ENCODE results near the gene IVNS1ABP. TPM values are rescaled to one million over a fixed set of nuclear protein-coding genes. Genes with fewer than 3 reads are reported as not detected.

Gene IVNS1ABP
- total and polyA plus RNA-seq, 2 of the 13 experiments (the other 11 are each of a cell fraction or from before 2014, with no cell fraction given), result 49.1 to 51.7 TPM

DNA sequence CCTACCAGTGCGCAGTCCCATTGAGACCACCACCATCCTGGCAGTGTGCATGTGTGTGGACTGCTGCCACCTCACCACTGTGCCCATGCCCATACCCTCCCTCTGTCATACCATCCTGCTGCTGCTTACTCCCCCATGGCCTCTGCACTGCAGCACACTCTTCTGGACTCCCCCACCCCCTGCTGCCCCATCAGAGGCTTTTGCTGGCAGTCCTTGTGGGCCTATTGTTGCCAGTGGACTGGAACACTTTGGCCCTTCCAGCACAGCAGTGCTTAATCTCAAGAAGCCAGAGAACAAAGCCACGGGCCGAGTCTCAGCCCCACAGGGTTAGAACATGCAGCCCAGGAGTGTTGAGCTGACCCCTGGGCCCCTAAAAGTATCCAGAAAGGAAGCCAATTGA, 41.9 kb upstream of the IVNS1ABP start (continued):
- TF ChIP-seq ZNF674 (CRISPR knock-in tag; IDR thresholded peaks at IDR 0.05; ENCODE audit: low read depth) (no peak), ZNF530 (CRISPR knock-in tag; IDR thresholded peaks at IDR 0.05; ENCODE audit: low read depth) (no peak), ZNF816 (CRISPR knock-in tag; IDR thresholded peaks at IDR 0.05; ENCODE audit: borderline replicate concordance) (no peak), SOX6 (IDR thresholded peaks at IDR 0.05) (no peak), SOX6 (CRISPR knock-in tag; IDR thresholded peaks at IDR 0.05) (no peak), NFIC (IDR thresholded peaks at IDR 0.05; ENCODE audit: low read length) (no peak), PHF20 (CRISPR knock-in tag; IDR thresholded peaks at IDR 0.05) (no peak)
- TF ChIP-seq, protein P1, sequence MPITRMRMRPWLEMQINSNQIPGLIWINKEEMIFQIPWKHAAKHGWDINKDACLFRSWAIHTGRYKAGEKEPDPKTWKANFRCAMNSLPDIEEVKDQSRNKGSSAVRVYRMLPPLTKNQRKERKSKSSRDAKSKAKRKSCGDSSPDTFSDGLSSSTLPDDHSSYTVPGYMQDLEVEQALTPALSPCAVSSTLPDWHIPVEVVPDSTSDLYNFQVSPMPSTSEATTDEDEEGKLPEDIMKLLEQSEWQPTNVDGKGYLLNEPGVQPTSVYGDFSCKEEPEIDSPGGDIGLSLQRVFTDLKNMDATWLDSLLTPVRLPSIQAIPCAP (CRISPR knock-in tag; IDR thresholded peaks at IDR 0.05; ENCODE audit: low read depth), result no peak
- TF ChIP-seq, protein P2, sequence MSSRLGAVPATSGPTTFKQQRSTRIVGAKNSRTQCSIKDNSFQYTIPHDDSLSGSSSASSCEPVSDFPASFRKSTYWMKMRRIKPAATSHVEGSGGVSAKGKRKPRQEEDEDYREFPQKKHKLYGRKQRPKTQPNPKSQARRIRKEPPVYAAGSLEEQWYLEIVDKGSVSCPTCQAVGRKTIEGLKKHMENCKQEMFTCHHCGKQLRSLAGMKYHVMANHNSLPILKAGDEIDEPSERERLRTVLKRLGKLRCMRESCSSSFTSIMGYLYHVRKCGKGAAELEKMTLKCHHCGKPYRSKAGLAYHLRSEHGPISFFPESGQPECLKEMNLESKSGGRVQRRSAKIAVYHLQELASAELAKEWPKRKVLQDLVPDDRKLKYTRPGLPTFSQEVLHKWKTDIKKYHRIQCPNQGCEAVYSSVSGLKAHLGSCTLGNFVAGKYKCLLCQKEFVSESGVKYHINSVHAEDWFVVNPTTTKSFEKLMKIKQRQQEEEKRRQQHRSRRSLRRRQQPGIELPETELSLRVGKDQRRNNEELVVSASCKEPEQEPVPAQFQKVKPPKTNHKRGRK (CRISPR knock-in tag; IDR thresholded peaks at IDR 0.05), result no peak

GRCh38 chr1:185355947-185356346, 38.9 kb upstream of the IVNS1ABP start:
- DNase-seq (ENCODE audit: low spot score), result no peak
- in situ Hi-C loops (cut with HindIII; ENCODE audit: extremely low pct_ligation_motif_present, low pct_unique_long_range_greater_than_20kb), result no loop called here
- no peak for ATAC-seq
- Histone ChIP-seq H3K4me3 (replicated peaks in 1 of 3; ENCODE audit: insufficient read depth in 1 of 3, low read depth in 2 of 3, low read length in 3 of 3) (no peak overlapping the region), H4K20me1 (ENCODE audit: insufficient read depth, low read length) (no peaks in the 10 kb centered on the region), H2AFZ (ENCODE audit: low read length) (no peak overlapping the region), H3K79me2 (ENCODE audit: insufficient read depth, low read length) (no peaks in the 10 kb centered on the region), H3K4me1 (ENCODE audit: insufficient read depth, low read length) (peaks cover 20% of the 10 kb centered on the region), H3K9me3 (ENCODE audit: low read length) (no peaks in the 10 kb centered on the region), H3K27me3 (ENCODE audit: control insufficient read depth in 1 of 2, insufficient read depth in 2 of 2, low read length in 2 of 2) (no peaks in the 10 kb centered on the region), H3K9ac (ENCODE audit: insufficient read depth, low read depth, low read length) (no peak overlapping the region), H3K36me3 (replicated peaks in 1 of 2; ENCODE audit: control insufficient read depth in 1 of 2, insufficient read depth in 2 of 2, low read length in 2 of 2) (no peaks in the 10 kb centered on the region), H3K4me2 (ENCODE audit: low read depth, low read length) (no peak overlapping the region), H3K27ac (ENCODE audit: extremely low read length, insufficient read depth, low read length) (no peak overlapping the region)
- CTCF ChIA-PET (ENCODE audit: low intra/inter-chr PET ratio, low total read pairs), result no interaction called here
- POLR2A ChIA-PET, result no interaction called here
- no peak for FAIRE-seq
- no TSS peak for BruUV-seq (replicated peaks)
- intact Hi-C loops (cut with micrococcal nuclease; ENCODE audit: unreplicated experiment), result no loop called here
- 45% methylated on average over 2 of the region's 2 CpGs for WGBS (ENCODE audit: low lambda C conversion rate)
- TF ChIP-seq RAD21 (CRISPR knock-in tag; IDR thresholded peaks at IDR 0.05) (no peak), ZMYM3 (CRISPR knock-in tag; IDR thresholded peaks at IDR 0.05) (no peak), MTF1 (CRISPR knock-in tag; IDR thresholded peaks at IDR 0.05) (no peak), TOPORS (CRISPR knock-in tag; IDR thresholded peaks at IDR 0.05) (no peak), ZNF136 (CRISPR knock-in tag; IDR thresholded peaks at IDR 0.05; ENCODE audit: low read depth) (no peak), SP2 (CRISPR knock-in tag; IDR thresholded peaks at IDR 0.05) (no peak)
- TF ChIP-seq, protein P3, sequence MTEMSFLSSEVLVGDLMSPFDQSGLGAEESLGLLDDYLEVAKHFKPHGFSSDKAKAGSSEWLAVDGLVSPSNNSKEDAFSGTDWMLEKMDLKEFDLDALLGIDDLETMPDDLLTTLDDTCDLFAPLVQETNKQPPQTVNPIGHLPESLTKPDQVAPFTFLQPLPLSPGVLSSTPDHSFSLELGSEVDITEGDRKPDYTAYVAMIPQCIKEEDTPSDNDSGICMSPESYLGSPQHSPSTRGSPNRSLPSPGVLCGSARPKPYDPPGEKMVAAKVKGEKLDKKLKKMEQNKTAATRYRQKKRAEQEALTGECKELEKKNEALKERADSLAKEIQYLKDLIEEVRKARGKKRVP (CRISPR knock-in tag; IDR thresholded peaks at IDR 0.05), result no peak

All from HepG2 (cell line).